CD14-positive monocyte (primary cell): ENCODE data around the gene MDFIC2. TPM values are rescaled to one million over a fixed set of nuclear protein-coding genes. Genes with fewer than 3 reads are reported as not detected.

Source experiments
- DNase-seq, 3 donors: peaks; one replicate each; pipeline ENCODE4 v3.0.0-alpha.2; 2011 to 2022
- H2AFZ ChIP-seq: 2 replicates; pipeline ENCODE4 v1.6.0; 2012; ENCODE audit warnings: mild to moderate bottlenecking, low read depth, low read length, inconsistent platforms; ENCODE audit not compliant: insufficient read depth, poor library complexity, severe bottlenecking
- H3K27ac ChIP-seq, 2 donors: 1 replicate in 1 of 2; 2 replicates in 1 of 2; pipeline ENCODE4 v1.5.1; 2012 to 2013; ENCODE audit warnings: low read length in 2 of 2, control low read depth in 1 of 2, inconsistent platforms in 1 of 2, low read depth in 1 of 2, mild to moderate bottlenecking in 1 of 2
- H3K27me3 ChIP-seq, 2 donors: one replicate each; pipeline versions ENCODE4 v1.6.0 to v1.6.1; 2011 to 2013; ENCODE audit warnings: low read length in 2 of 2; ENCODE audit not compliant: control insufficient read depth in 2 of 2, insufficient read depth in 2 of 2
- H3K36me3 ChIP-seq, 2 donors: replicated peaks in 1 of 2; 1 replicate in 1 of 2; 2 replicates in 1 of 2; pipeline versions ENCODE4 v1.5.1 to v1.6.1; 2012 to 2013; ENCODE audit warnings: low read length in 2 of 2, control low read depth in 1 of 2, inconsistent platforms in 1 of 2, mild to moderate bottlenecking in 1 of 2; ENCODE audit not compliant: insufficient read depth in 2 of 2, control insufficient read depth in 1 of 2
- H3K4me1 ChIP-seq, 2 donors: 1 replicate in 1 of 2; 2 replicates in 1 of 2; pipeline versions ENCODE4 v1.5.1 to v1.6.1; 2012 to 2013; ENCODE audit warnings: low read length in 2 of 2, control low read depth in 1 of 2, inconsistent platforms in 1 of 2, mild to moderate bottlenecking in 1 of 2, moderate library complexity in 1 of 2; ENCODE audit not compliant: insufficient read depth in 2 of 2, control insufficient read depth in 1 of 2
- H3K4me2 ChIP-seq: replicated peaks from 2 replicates; pipeline ENCODE3; 2012; ENCODE audit warnings: low read length, moderate library complexity, mild to moderate bottlenecking; ENCODE audit not compliant: poor library complexity, severe bottlenecking; ENCODE audit errors: extremely low read depth
- H3K4me3 ChIP-seq, 3 experiments: fragments of 200-600 bp in 1 of 3; sonication (generic) in 1 of 3; replicated peaks in 1 of 3; 1 replicate in 2 of 3; 2 replicates in 1 of 3; pipeline ENCODE4 v1.5.1; 2011 to 2013; ENCODE audit warnings: low read length in 3 of 3, mild to moderate bottlenecking in 3 of 3, control low read depth in 2 of 3, low read depth in 2 of 3, inconsistent platforms in 1 of 3, moderate library complexity in 1 of 3
- H3K79me2 ChIP-seq: 2 replicates; pipeline ENCODE4 v1.6.0; 2012; ENCODE audit warnings: mild to moderate bottlenecking, control low read depth, inconsistent platforms, low read length, moderate library complexity; ENCODE audit not compliant: insufficient read depth
- H3K9ac ChIP-seq: 2 replicates; pipeline ENCODE4 v1.6.0; 2017; ENCODE audit warnings: low read length, mild to moderate bottlenecking; ENCODE audit not compliant: insufficient read depth, poor library complexity, severe bottlenecking
- H3K9me3 ChIP-seq, 2 donors: replicated peaks in 1 of 2; 1 replicate in 1 of 2; 2 replicates in 1 of 2; pipeline versions ENCODE4 v1.5.1 to v1.6.1; 2012 to 2013; ENCODE audit warnings: low read length in 2 of 2, control low read depth in 1 of 2; ENCODE audit not compliant: control insufficient read depth in 1 of 2, insufficient read depth in 1 of 2
- H4K20me1 ChIP-seq: 2 replicates; pipeline ENCODE4 v1.6.0; 2012; ENCODE audit warnings: mild to moderate bottlenecking, low read length, control low read depth, moderate library complexity; ENCODE audit not compliant: insufficient read depth
- H3K27ac Mint-ChIP-seq, 7 donors: one replicate each; pipeline ENCODE4 v1.8.0; 2020; ENCODE audit warnings: mild to moderate bottlenecking in 7 of 7, mixed read lengths in 7 of 7, moderate library complexity in 6 of 7, inconsistent platforms in 2 of 7
- H3K27me3 Mint-ChIP-seq, 3 donors: one replicate each; pipeline ENCODE4 v1.8.0; 2021 to 2022; ENCODE audit warnings: low read depth in 3 of 3, mild to moderate bottlenecking in 3 of 3, mixed read lengths in 3 of 3, moderate library complexity in 3 of 3, inconsistent platforms in 1 of 3
- H3K36me3 Mint-ChIP-seq, 2 donors: one replicate each; pipeline ENCODE4 v1.8.0; 2020; ENCODE audit warnings: mixed read lengths in 2 of 2, inconsistent platforms in 1 of 2, mild to moderate bottlenecking in 1 of 2
- H3K4me1 Mint-ChIP-seq: one replicate; pipeline ENCODE4 v1.8.0; 2020; ENCODE audit warnings: mild to moderate bottlenecking, mixed read lengths
- H3K4me3 Mint-ChIP-seq, 2 donors: one replicate each; pipeline ENCODE4 v1.8.0; 2020; ENCODE audit warnings: mild to moderate bottlenecking in 2 of 2, mixed read lengths in 2 of 2, moderate library complexity in 1 of 2
- H3K9me3 Mint-ChIP-seq, 7 donors: one replicate each; pipeline ENCODE4 v1.8.0; 2020 to 2022; ENCODE audit warnings: mixed read lengths in 7 of 7, mild to moderate bottlenecking in 6 of 7, moderate library complexity in 6 of 7, inconsistent platforms in 2 of 7
- WGBS: methylation state at CpG from one replicate; pipeline ENCODE4 v1.1.5; 2013; ENCODE audit warnings: missing lambda C conversion rate; ENCODE audit not compliant: insufficient coverage; 5-methylcytosine and 5-hydroxymethylcytosine counted together
- intact Hi-C, 2 donors: fragments of 100-400 bp; cut with micrococcal nuclease; formaldehyde crosslinking; loops; one replicate each; pipeline versions ENCODE4 v1.15.0 to v1.15.1; 2023
- polyA plus RNA-seq, 3 donors: library from polyadenylated mRNA; depleted of rRNA in 1 of 3; unstranded in 2 of 3; stranded (reverse) in 1 of 3; fragments of 300-500 nt in 2 of 3; fragments of >200 nt in 1 of 3; fragmentation: Illumina TruSeq in 2 of 3; gene quantifications; 1 replicate in 2 of 3; 2 replicates in 1 of 3; pipeline ENCODE4 v1.2.3, GENCODE V29; 2012 to 2021
- TF ChIP-seq, protein P1 (sequence below): fragments of 200-600 bp; IDR thresholded peaks from one replicate; pipeline ENCODE4 v1.8.0; 2022; ENCODE audit warnings: antibody characterized with exemption, mild to moderate bottlenecking

MDFIC2 gene
- polyA plus RNA-seq, 3 donors, result not detected

DNA sequence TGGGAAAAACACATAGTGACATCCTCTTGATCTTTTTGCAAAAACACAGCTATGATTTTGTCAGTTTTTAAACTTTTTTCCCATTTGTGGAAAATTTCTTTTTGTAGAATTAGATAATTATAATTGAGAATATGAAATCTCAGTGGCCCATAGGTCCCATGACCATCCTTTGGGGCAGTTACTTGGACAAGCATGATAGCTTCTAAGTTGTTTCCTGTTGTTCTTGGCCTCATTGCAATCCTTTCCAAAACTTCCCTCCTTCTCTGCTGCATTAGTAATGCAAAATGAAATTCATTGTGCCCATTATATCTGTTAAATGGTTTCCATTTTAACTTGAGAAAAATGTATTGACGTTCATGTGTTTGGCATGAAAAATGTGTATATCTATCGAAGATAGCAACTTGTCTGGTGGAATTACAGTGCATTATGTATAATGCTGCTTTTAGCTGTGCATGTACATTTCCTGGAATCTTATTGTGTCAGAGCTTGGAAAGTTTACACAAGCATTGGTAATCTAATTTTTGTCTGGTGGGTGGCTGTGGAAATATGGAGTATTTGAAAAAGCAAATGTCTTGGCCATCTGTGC is 70.0 kb downstream of the MDFIC2 start:
- Mint-ChIP-seq H3K4me1 (no peaks in the 10 kb centered on the region), H3K27ac (no peak overlapping the region), H3K9me3 (peaks cover 0 to 2% (median 0%) of the 10 kb centered on the region in 7 donors), H3K27me3 (peaks cover 0 to 2% (median 0%) of the 10 kb centered on the region in 3 donors), H3K36me3 (no peaks in the 10 kb centered on the region), H3K4me3 (no peak overlapping the region)
- Histone ChIP-seq H3K79me2 (no peaks in the 10 kb centered on the region), H3K9me3 (no peaks in the 10 kb centered on the region), H3K36me3 (no peaks in the 10 kb centered on the region), H3K4me3 (no peak overlapping the region), H3K27ac (no peak overlapping the region), H2AFZ (no peak overlapping the region), H4K20me1 (no peaks in the 10 kb centered on the region), H3K4me1 (no peaks in the 10 kb centered on the region), H3K9ac (no peak overlapping the region), H3K27me3 (no peaks in the 10 kb centered on the region), H3K4me2 (no peak overlapping the region)
- TF ChIP-seq, protein P1, sequence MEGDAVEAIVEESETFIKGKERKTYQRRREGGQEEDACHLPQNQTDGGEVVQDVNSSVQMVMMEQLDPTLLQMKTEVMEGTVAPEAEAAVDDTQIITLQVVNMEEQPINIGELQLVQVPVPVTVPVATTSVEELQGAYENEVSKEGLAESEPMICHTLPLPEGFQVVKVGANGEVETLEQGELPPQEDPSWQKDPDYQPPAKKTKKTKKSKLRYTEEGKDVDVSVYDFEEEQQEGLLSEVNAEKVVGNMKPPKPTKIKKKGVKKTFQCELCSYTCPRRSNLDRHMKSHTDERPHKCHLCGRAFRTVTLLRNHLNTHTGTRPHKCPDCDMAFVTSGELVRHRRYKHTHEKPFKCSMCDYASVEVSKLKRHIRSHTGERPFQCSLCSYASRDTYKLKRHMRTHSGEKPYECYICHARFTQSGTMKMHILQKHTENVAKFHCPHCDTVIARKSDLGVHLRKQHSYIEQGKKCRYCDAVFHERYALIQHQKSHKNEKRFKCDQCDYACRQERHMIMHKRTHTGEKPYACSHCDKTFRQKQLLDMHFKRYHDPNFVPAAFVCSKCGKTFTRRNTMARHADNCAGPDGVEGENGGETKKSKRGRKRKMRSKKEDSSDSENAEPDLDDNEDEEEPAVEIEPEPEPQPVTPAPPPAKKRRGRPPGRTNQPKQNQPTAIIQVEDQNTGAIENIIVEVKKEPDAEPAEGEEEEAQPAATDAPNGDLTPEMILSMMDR, result no peak
- no peak for DNase-seq
- 94% methylated on average over 2 of the region's 2 CpGs for WGBS
- intact Hi-C loops, result no loop called here

DNA sequence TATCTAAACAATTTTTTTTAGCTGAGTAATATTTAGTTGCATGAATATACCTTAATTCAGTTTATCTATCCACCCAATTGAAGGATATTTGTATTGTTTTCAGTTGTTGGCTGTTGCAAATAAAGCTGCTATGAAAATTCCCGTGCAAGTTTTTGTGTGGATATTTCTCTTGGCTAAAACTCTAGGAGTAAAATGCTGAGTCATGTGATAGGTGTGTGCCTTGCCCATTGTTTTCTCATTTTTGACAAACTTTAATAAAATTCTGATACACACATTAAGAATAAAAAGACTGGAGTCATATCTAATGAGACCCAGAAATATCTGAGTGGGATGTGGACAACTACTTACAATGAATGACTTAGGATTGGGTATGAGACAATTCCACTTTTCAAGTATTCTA is 78.6 kb downstream of the MDFIC2 start:
- TF ChIP-seq, protein P1, result no peak
- no peak for DNase-seq
- H3K79me2 ChIP-seq, result no peaks in the 10 kb centered on the region
- no peak overlapping the region for H2AFZ ChIP-seq
- no peaks in the 10 kb centered on the region for H4K20me1 ChIP-seq
- no peaks in the 10 kb centered on the region for H3K36me3 ChIP-seq
- no peak overlapping the region for H3K9ac ChIP-seq
- no CpG with 5 or more reads among the region's 1 CpG for WGBS
- H3K27me3 ChIP-seq, result no peaks in the 10 kb centered on the region
- intact Hi-C loops, result no loop called here
- H3K4me1 ChIP-seq, result no peaks in the 10 kb centered on the region
- peaks cover 0 to 3% (median 0%) of the 10 kb centered on the region in 7 donors for H3K9me3 Mint-ChIP-seq
- H3K4me2 ChIP-seq, result no peak overlapping the region
- H3K4me3 Mint-ChIP-seq, result no peak overlapping the region
- no peaks in the 10 kb centered on the region for H3K4me1 Mint-ChIP-seq
- no peaks in the 10 kb centered on the region for H3K9me3 ChIP-seq
- no peak overlapping the region for H3K27ac ChIP-seq
- H3K36me3 Mint-ChIP-seq, result no peaks in the 10 kb centered on the region
- peaks cover 0 to 2% (median 0%) of the 10 kb centered on the region in 3 donors for H3K27me3 Mint-ChIP-seq
- no peak overlapping the region for H3K4me3 ChIP-seq
- no peak overlapping the region for H3K27ac Mint-ChIP-seq
